ENCODE data around the gene CELA3A.
"Not testable (repeated sequence)": the region's sequence is repeated elsewhere in the genome, so short reads cannot be mapped to it uniquely, and the experiment has no call there.

- TF ChIP-seq POLR2AphosphoS5 (IDR thresholded peaks at IDR 0.05); CTCF (IDR thresholded peaks at IDR 0.05 in 8 of 11, conservative IDR thresholded peaks at IDR 0.05 in 3 of 11): not testable (repeated sequence)
These were observed 28.4 kb upstream of the CELA3A start for GRCh38 chr1:21972973-21973441.

All from spleen (tissue), 7 donors.